Keratinocyte (primary cell): ENCODE measurements around the gene CGN.

Source experiments
- CTCF ChIP-seq, 3 experiments: IDR thresholded peaks in 1 of 3; conservative IDR thresholded peaks in 1 of 3; optimal IDR thresholded peaks in 1 of 3; 2 replicates in 2 of 3; 3 replicates in 1 of 3; pipeline versions ENCODE3 to v1.5.1; 2011; ENCODE audit warnings: low read length in 3 of 3, mild to moderate bottlenecking in 3 of 3, moderate library complexity in 2 of 3, control low read depth in 1 of 3, inconsistent platforms in 1 of 3; ENCODE audit not compliant: insufficient read depth in 2 of 3; ENCODE audit errors: extremely low read depth in 1 of 3
- EZH2 ChIP-seq: IDR thresholded peaks from one replicate; pipeline ENCODE4 v1.6.1; 2012; ENCODE audit warnings: inconsistent platforms, mild to moderate bottlenecking, low read length, moderate library complexity

- TF ChIP-seq CTCF (optimal IDR thresholded peaks at IDR 0.05 in 1 of 3, IDR thresholded peaks at IDR 0.05 in 1 of 3, conservative IDR thresholded peaks at IDR 0.05 in 1 of 3; ENCODE audit: extremely low read depth in 1 of 3, insufficient read depth in 2 of 3, low read length in 3 of 3) = no peak
- TF ChIP-seq EZH2 = no peak
Observed at GRCh38 chr1:151540982-151541377, 29.8 kb downstream of the CGN start.
